Astrocyte (in vitro differentiated cells and primary cell): ENCODE data around the gene OSBPL9. TPM values are rescaled to one million over a fixed set of nuclear protein-coding genes. Genes with fewer than 3 reads are reported as not detected.
A peak's percentile ranks its signal among the peaks of the same experiment; 100 is the strongest.

Experiments
- DNase-seq: peaks from one replicate; pipeline ENCODE4 v3.0.0-alpha.2; 2010; ENCODE audit warnings: low read depth
- FAIRE-seq: peaks from 2 replicates; lab custom pipeline; 2011; peaks lifted over from hg19 to GRCh38; lab: Jason Lieb, UNC
- H2AFZ ChIP-seq: 2 replicates; pipeline ENCODE4 v1.6.0; 2012; ENCODE audit warnings: low read depth, low read length, inconsistent platforms
- H3K27ac ChIP-seq: 2 replicates; pipeline ENCODE4 v1.5.1; 2011; ENCODE audit warnings: low read depth, low read length, inconsistent platforms
- H3K27me3 ChIP-seq: 2 replicates; pipeline ENCODE4 v1.6.0; 2011; ENCODE audit warnings: low read length, inconsistent platforms; ENCODE audit not compliant: insufficient read depth
- H3K36me3 ChIP-seq: 2 replicates; pipeline ENCODE4 v1.5.1; 2011; ENCODE audit warnings: low read length, inconsistent platforms; ENCODE audit not compliant: insufficient read depth
- H3K4me1 ChIP-seq: 2 replicates; pipeline ENCODE4 v1.5.1; 2011; ENCODE audit warnings: low read length, inconsistent platforms; ENCODE audit not compliant: insufficient read depth
- H3K4me2 ChIP-seq: 2 replicates; pipeline ENCODE4 v1.6.0; 2012; ENCODE audit warnings: low read length, inconsistent platforms
- H3K4me3 ChIP-seq: 2 replicates; pipeline ENCODE4 v1.5.1; 2011; ENCODE audit warnings: low read depth, mild to moderate bottlenecking, low read length, inconsistent platforms; ENCODE audit not compliant: insufficient read depth
- H3K79me2 ChIP-seq: 2 replicates; pipeline ENCODE4 v1.6.0; 2012; ENCODE audit warnings: mild to moderate bottlenecking, low read length, inconsistent platforms; ENCODE audit not compliant: insufficient read depth
- H3K9ac ChIP-seq: 2 replicates; pipeline ENCODE4 v1.6.0; 2012; ENCODE audit warnings: mild to moderate bottlenecking, low read length, inconsistent platforms
- H3K9me3 ChIP-seq: 2 replicates; pipeline ENCODE4 v1.5.1; 2012; ENCODE audit warnings: low read depth, mild to moderate bottlenecking, low read length, inconsistent platforms; ENCODE audit not compliant: insufficient read depth
- H4K20me1 ChIP-seq: 2 replicates; pipeline ENCODE4 v1.6.0; 2012; ENCODE audit warnings: low read length, inconsistent platforms; ENCODE audit not compliant: insufficient read depth
- H3K27ac Mint-ChIP-seq: one replicate; pipeline ENCODE4 v1.8.0; 2021; ENCODE audit warnings: mild to moderate bottlenecking, mixed read lengths; ENCODE audit not compliant: unreplicated experiment
- H3K27me3 Mint-ChIP-seq: one replicate; pipeline ENCODE4 v1.8.0; 2021; ENCODE audit warnings: low read depth, mixed read lengths; ENCODE audit not compliant: unreplicated experiment
- H3K36me3 Mint-ChIP-seq: one replicate; pipeline ENCODE4 v1.8.0; 2021; ENCODE audit warnings: low read depth, mixed read lengths; ENCODE audit not compliant: unreplicated experiment
- H3K4me1 Mint-ChIP-seq: one replicate; pipeline ENCODE4 v1.8.0; 2021; ENCODE audit warnings: low read depth, mixed read lengths; ENCODE audit not compliant: unreplicated experiment
- H3K4me3 Mint-ChIP-seq: one replicate; pipeline ENCODE4 v1.8.0; 2021; ENCODE audit warnings: mild to moderate bottlenecking, moderate library complexity, mixed read lengths; ENCODE audit not compliant: unreplicated experiment
- H3K9me3 Mint-ChIP-seq: one replicate; pipeline ENCODE4 v1.8.0; 2021; ENCODE audit warnings: mild to moderate bottlenecking, mixed read lengths; ENCODE audit not compliant: unreplicated experiment
- EZH2 ChIP-seq: IDR thresholded peaks from 2 replicates; pipeline ENCODE4 v1.6.1; 2012; ENCODE audit warnings: mild to moderate bottlenecking, low read length, inconsistent platforms; ENCODE audit not compliant: insufficient read depth
- total RNA-seq: library from RNA; stranded (reverse); gene quantifications from 2 replicates; pipeline ENCODE4 v1.2.1, GENCODE V29; 2021
- TF ChIP-seq, protein P1 (sequence below): IDR thresholded peaks from 2 replicates; pipeline ENCODE4 v1.5.1; 2011; ENCODE audit warnings: low read depth, mild to moderate bottlenecking, inconsistent platforms, low read length, moderate library complexity; ENCODE audit not compliant: insufficient read depth

The OSBPL9 gene
- total RNA-seq, 1 donor from 2014 or later = 117 TPM

DNA sequence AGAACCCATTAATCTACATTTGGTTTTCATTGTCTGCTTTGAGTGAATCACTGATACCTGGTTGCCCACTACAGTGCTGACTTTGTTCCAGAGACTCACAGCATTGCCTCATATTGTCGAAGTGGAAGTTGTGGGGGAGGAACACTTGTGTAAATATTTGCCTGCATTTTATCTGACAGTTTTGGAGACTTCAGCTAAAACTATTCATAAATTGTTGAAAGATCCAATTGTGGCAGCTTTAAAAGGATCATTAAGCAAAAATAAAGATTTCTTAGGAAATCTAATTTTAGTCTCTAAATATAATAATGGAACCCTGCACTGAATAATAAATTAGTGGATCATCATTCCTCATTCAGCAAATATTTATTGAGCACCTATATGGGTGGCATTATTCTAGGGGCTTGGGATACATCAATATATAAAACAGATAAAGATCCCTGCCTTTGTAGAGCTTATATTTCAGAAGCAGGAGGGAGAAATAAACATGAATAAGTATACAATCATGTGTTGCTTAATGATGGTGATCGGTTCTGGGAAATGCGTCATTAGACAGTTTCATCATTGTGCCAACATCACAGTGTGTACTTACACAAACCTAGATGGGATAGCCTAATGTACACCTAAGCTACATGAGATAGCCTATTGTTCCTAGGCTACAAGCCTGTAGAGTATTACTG is 73.5 kb downstream of the OSBPL9 start:
- no peak for FAIRE-seq
- H3K9me3 Mint-ChIP-seq = no peaks in the 10 kb centered on the region

DNA sequence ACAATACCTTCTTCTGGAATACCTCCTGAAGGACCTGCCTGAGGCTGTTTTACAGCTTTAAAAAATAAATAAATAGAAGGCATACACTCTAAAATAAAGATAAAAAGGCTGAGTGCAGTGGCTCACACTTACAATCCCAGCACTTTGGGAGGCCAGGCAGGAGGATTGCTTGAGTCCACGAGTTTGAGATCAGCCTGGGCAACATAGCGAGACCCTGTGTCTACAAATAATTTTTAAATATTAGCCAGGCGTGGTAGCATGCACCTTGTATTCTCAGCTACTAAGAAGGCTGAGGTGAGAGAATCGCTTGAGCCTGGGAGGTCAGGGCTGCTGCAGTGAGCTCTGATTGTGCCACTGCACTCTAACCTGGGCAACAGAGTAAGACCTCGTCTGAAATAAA is 75.0 kb downstream of the OSBPL9 start:
- H3K27ac Mint-ChIP-seq = no peak overlapping the region
- no peak for DNase-seq
- H3K79me2 ChIP-seq = peaks cover 17% of the 10 kb centered on the region
- H3K4me3 ChIP-seq = no peak overlapping the region
- no peaks in the 10 kb centered on the region for H3K9me3 ChIP-seq
- H3K27me3 Mint-ChIP-seq = no peaks in the 10 kb centered on the region
- no peaks in the 10 kb centered on the region for H3K36me3 Mint-ChIP-seq
- no peaks in the 10 kb centered on the region for H4K20me1 ChIP-seq
- TF ChIP-seq EZH2 = no peak
- TF ChIP-seq, protein P1, sequence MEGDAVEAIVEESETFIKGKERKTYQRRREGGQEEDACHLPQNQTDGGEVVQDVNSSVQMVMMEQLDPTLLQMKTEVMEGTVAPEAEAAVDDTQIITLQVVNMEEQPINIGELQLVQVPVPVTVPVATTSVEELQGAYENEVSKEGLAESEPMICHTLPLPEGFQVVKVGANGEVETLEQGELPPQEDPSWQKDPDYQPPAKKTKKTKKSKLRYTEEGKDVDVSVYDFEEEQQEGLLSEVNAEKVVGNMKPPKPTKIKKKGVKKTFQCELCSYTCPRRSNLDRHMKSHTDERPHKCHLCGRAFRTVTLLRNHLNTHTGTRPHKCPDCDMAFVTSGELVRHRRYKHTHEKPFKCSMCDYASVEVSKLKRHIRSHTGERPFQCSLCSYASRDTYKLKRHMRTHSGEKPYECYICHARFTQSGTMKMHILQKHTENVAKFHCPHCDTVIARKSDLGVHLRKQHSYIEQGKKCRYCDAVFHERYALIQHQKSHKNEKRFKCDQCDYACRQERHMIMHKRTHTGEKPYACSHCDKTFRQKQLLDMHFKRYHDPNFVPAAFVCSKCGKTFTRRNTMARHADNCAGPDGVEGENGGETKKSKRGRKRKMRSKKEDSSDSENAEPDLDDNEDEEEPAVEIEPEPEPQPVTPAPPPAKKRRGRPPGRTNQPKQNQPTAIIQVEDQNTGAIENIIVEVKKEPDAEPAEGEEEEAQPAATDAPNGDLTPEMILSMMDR = no peak
- peaks cover 26% of the 10 kb centered on the region for H3K4me1 ChIP-seq
- no peaks in the 10 kb centered on the region for H3K9me3 Mint-ChIP-seq
- no peak overlapping the region for H2AFZ ChIP-seq
- FAIRE-seq = no peak
- H3K36me3 ChIP-seq = no peaks in the 10 kb centered on the region
- no peak overlapping the region for H3K4me3 Mint-ChIP-seq
- no peak overlapping the region for H3K9ac ChIP-seq
- H3K4me2 ChIP-seq = no peak overlapping the region
- no peaks in the 10 kb centered on the region for H3K27me3 ChIP-seq
- H3K4me1 Mint-ChIP-seq = peaks cover 27% of the 10 kb centered on the region
- H3K27ac ChIP-seq = no peak overlapping the region

More for the DNA sequence above, 73.5 kb downstream of the OSBPL9 start:
- H3K9me3 ChIP-seq = no peaks in the 10 kb centered on the region
- H3K4me3 ChIP-seq = no peak overlapping the region
- H3K4me1 Mint-ChIP-seq = peaks cover 27% of the 10 kb centered on the region
- no peaks in the 10 kb centered on the region for H3K27me3 ChIP-seq
- H3K36me3 Mint-ChIP-seq = no peaks in the 10 kb centered on the region
- H3K79me2 ChIP-seq = peaks cover 8% of the 10 kb centered on the region
- no peak overlapping the region for H3K9ac ChIP-seq
- H2AFZ ChIP-seq = no peak overlapping the region
- no peak overlapping the region for H3K4me3 Mint-ChIP-seq
- H4K20me1 ChIP-seq = no peaks in the 10 kb centered on the region
- peak overlapping the region; percentile 63 for H3K27ac ChIP-seq
- no peaks in the 10 kb centered on the region for H3K27me3 Mint-ChIP-seq
- peak overlapping the region; percentile 63 for H3K4me2 ChIP-seq
- peak; percentile 87 for DNase-seq
- TF ChIP-seq EZH2 = no peak
- TF ChIP-seq, protein P1 = no peak
- H3K4me1 ChIP-seq = peaks cover 26% of the 10 kb centered on the region
- no peaks in the 10 kb centered on the region for H3K36me3 ChIP-seq
- H3K27ac Mint-ChIP-seq = peak overlapping the region; percentile 60

DNA sequence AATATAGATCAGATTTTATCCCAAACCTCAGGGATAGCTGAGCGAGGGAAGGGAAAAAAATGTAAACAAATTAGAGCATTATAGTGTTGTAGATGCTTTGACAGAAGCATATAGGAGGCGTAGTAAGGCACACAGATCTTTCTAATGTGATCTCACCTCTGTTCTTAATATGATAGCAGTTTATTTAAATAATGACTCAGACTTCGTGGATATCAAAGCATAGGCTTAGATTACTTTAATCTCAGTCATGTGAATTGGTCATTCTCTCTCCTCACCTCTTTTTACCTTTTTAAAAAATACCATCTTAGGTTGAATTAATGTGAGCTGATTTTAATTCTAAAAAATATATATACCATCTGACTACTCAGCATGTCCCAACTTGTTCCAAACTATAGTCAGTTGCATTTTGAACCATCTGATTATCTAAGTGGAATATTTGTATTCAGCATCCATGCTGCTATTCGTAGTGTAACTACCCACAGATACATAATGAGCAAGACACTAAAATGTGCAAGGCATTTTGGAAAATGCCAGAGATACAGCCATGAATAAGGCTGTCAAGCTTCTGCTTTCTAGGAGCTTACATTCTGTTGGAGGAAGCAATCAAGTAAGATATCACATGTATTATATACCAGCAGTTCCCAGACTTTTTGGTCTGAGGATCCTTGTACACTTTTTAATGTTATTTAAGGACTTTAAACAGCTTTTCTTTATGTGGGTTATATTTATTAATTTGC is 76.7 kb downstream of the OSBPL9 start:
- peak overlapping the region; percentile 12 for H3K27ac ChIP-seq

More for the DNA sequence above, 76.7 kb downstream of the OSBPL9 start:
- no peak overlapping the region for H3K4me3 ChIP-seq
- H3K4me1 Mint-ChIP-seq = peaks cover 27% of the 10 kb centered on the region
- H3K9ac ChIP-seq = no peak overlapping the region
- no peaks in the 10 kb centered on the region for H3K9me3 ChIP-seq
- peaks cover 26% of the 10 kb centered on the region for H3K4me1 ChIP-seq
- no peaks in the 10 kb centered on the region for H3K36me3 ChIP-seq
- no peaks in the 10 kb centered on the region for H3K27me3 ChIP-seq
- no peaks in the 10 kb centered on the region for H3K36me3 Mint-ChIP-seq
- H4K20me1 ChIP-seq = no peaks in the 10 kb centered on the region
- H3K4me2 ChIP-seq = peak overlapping the region; percentile 45
- H3K27ac Mint-ChIP-seq = peak overlapping the region; percentile 75
- H3K27me3 Mint-ChIP-seq = no peaks in the 10 kb centered on the region
- H3K4me3 Mint-ChIP-seq = no peak overlapping the region
- H2AFZ ChIP-seq = no peak overlapping the region
- peaks cover 23% of the 10 kb centered on the region for H3K79me2 ChIP-seq
- H3K9me3 Mint-ChIP-seq = no peaks in the 10 kb centered on the region
- FAIRE-seq (peak; percentile 73), DNase-seq (peak; percentile 53)
- TF ChIP-seq, protein P1 = no peak
- no peak for TF ChIP-seq EZH2
